Pancreas (tissue), 10 donors: Measurements from ENCODE around the gene FN1. TPM values are rescaled to one million over a fixed set of nuclear protein-coding genes. Genes with fewer than 3 reads are reported as not detected.

Source experiments
- ATAC-seq, 4 donors: fragments of 200-7000 bp; cut with Tn5 transposase; one replicate each; pipeline versions ENCODE4 v1.8.0 to v1.9.1; 2020; ENCODE audit warnings: mild to moderate bottlenecking in 4 of 4, moderate library complexity in 4 of 4
- DNase-seq, 6 donors: peaks; one replicate each; pipeline ENCODE4 v3.0.0-alpha.2; 2020
- FAIRE-seq: peaks from 2 replicates; lab custom pipeline; 2012; peaks lifted over from hg19 to GRCh38; lab: Jason Lieb, UNC
- H3K27ac ChIP-seq, 4 donors: fragments of 200-600 bp; sonication (generic); 1 replicate in 3 of 4; 2 replicates in 1 of 4; pipeline versions ENCODE4 v1.5.0 to v1.8.0; 2020
- H3K27me3 ChIP-seq, 4 donors: fragments of 200-600 bp; one replicate each; pipeline ENCODE4 v1.8.0; 2021
- H3K36me3 ChIP-seq, 3 donors: fragments of 200-600 bp; sonication (generic) in 1 of 3; one replicate each; pipeline versions ENCODE4 v1.5.0 to v1.8.0; 2020 to 2021
- H3K4me1 ChIP-seq, 3 donors: fragments of 200-600 bp; one replicate each; pipeline ENCODE4 v1.8.0; 2021
- H3K4me3 ChIP-seq, 4 donors: fragments of 200-600 bp; sonication (generic) in 2 of 4; one replicate each; pipeline versions ENCODE4 v1.5.0 to v1.8.0; 2020 to 2021
- H3K9me3 ChIP-seq, 4 donors: fragments of 200-600 bp; one replicate each; pipeline ENCODE4 v1.8.0; 2021
- WGBS, 2 donors: extraction: QIAGEN DNeasy Blood & Tissue Kit; methylation state at CpG; one replicate each; pipeline ENCODE4 v1.1.7; 2013; 5-methylcytosine and 5-hydroxymethylcytosine counted together
- intact Hi-C, 3 donors: fragments of 100-400 bp; cut with DNase I; formaldehyde crosslinking; loops; one replicate each; pipeline versions ENCODE4 v1.11.1 to v1.14.2; 2022
- polyA plus RNA-seq, 2 donors: library from polyadenylated mRNA; stranded (reverse); fragments of 200-250 nt; gene quantifications; one replicate each; pipeline ENCODE4 v1.2.3, GENCODE V29; 2013
- total RNA-seq, 6 donors: library from RNA; stranded (reverse); fragmentation: NEBNext Ultra II Directional in 4 of 6; extraction: Animal tissue kit (Norgen Biotek cat#: 25700) in 4 of 6; gene quantifications; one replicate each; pipeline versions ENCODE4 v1.2.1 to v1.2.4, GENCODE V29; 2021 to 2023
- TF ChIP-seq, protein P1 (sequence below), 4 donors: fragments of 200-600 bp; sonication (generic) in 3 of 4; IDR thresholded peaks; one replicate each; pipeline versions ENCODE4 v1.5.0 to v1.8.0; 2021; ENCODE audit warnings: antibody characterized with exemption in 4 of 4
- donor health status: healthy with polysubstance abuse.
- donor health status: DM: no; HTN: no; CAD: no; lungs with moderate emphysema.
- donor health status: DM: no; HTN: no; CAD: no.
- donor health status: control.
- donor health status: control.
- donor health status: Bipolar disorder and iron deficiency.
- donor health status: DM: yes; HTN: yes; CAD: no.
- donor health status: DM: no; HTN: no; CAD: no.
- donor health status: DM: no; HTN: no; CAD: no.
- donor health status: DM: yes; HTN: yes; CAD: no.

FN1 gene
- total and polyA plus RNA-seq, 8 donors: 8.9 to 432 (median 18.6) TPM

DNA sequence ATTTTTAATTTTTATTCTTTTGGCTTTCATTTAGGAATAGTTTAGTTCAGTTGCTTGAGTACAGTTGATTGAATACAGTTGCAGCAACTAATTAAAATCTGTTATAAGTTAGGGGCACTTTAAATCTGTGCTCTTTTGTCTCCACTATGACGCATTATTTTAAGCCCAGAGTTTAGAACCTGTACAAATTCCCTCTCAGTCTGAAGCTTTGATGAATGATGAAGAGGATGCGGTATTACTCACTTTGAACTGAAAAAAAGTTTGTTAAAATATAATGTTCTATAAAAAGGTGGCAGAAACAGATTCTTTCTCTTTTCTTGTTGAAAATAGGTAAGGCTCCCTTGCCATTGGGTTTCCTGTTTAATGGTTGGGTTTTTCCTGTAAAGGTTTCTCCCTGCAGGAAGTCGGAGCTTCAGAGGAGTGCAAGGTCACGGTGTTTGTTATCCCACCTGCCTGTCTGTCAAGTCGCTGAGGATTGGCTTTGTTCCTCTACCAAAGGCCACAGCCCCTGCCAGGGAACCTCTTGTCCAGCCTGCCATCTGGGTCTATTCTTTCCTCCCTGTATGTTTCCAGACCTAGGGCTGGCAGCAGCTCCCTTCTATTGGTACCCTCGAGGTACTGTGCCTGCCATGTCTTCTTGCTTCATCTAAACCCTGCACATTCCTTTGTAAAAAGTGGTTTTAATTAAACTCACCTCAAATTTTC is 43.8 kb upstream of the FN1 start:
- DNase-seq (peak in 1 of 6 donors; percentile 24), ATAC-seq (peak in 3 of 4 donors; percentile 68 to 84 (median 76)), FAIRE-seq (no peak)
- Histone ChIP-seq H3K36me3 (no peaks in the 10 kb centered on the region), H3K9me3 (no peaks in the 10 kb centered on the region), H3K4me3 (no peak overlapping the region), H3K4me1 (peaks cover 0 to 3% (median 0%) of the 10 kb centered on the region in 3 donors), H3K27me3 (no peaks in the 10 kb centered on the region), H3K27ac (no peak overlapping the region)
- 37 to 46% methylated on average over 6 of the region's 6 CpGs for WGBS, 2 donors
- intact Hi-C loops: no loop called here
- TF ChIP-seq, protein P1, sequence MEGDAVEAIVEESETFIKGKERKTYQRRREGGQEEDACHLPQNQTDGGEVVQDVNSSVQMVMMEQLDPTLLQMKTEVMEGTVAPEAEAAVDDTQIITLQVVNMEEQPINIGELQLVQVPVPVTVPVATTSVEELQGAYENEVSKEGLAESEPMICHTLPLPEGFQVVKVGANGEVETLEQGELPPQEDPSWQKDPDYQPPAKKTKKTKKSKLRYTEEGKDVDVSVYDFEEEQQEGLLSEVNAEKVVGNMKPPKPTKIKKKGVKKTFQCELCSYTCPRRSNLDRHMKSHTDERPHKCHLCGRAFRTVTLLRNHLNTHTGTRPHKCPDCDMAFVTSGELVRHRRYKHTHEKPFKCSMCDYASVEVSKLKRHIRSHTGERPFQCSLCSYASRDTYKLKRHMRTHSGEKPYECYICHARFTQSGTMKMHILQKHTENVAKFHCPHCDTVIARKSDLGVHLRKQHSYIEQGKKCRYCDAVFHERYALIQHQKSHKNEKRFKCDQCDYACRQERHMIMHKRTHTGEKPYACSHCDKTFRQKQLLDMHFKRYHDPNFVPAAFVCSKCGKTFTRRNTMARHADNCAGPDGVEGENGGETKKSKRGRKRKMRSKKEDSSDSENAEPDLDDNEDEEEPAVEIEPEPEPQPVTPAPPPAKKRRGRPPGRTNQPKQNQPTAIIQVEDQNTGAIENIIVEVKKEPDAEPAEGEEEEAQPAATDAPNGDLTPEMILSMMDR (IDR thresholded peaks at IDR 0.05): no peak

DNA sequence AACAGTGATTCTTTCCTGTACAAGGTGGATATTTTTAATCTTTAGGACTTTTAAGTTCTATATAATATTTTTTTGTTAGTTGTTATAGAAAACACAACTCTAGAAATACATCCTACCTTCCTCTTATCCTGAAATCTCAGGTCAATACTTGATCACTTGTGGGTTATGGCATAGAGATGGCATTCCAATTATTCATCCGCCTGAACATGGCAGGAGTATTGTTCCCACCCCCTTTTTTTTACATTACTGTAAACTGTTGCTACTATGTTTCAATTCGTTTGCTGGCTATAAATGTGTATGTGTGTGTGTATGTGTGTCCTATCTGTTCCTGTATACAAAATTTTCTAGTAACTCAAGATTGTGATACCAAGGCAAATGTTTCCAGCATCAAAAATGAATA is 43.3 kb upstream of the FN1 start:
- no peak for ATAC-seq
- H3K27me3 ChIP-seq: no peaks in the 10 kb centered on the region
- TF ChIP-seq, protein P1 (IDR thresholded peaks at IDR 0.05): no peak
- 75 to 83% methylated on average over 2 of the region's 2 CpGs for WGBS, 2 donors
- FAIRE-seq: no peak
- H3K4me1 ChIP-seq: peaks cover 0 to 3% (median 0%) of the 10 kb centered on the region in 3 donors
- H3K27ac ChIP-seq: no peak overlapping the region
- no peaks in the 10 kb centered on the region for H3K36me3 ChIP-seq
- no peaks in the 10 kb centered on the region for H3K9me3 ChIP-seq
- DNase-seq: no peak
- H3K4me3 ChIP-seq: no peak overlapping the region
- intact Hi-C loops: no loop called here

DNA sequence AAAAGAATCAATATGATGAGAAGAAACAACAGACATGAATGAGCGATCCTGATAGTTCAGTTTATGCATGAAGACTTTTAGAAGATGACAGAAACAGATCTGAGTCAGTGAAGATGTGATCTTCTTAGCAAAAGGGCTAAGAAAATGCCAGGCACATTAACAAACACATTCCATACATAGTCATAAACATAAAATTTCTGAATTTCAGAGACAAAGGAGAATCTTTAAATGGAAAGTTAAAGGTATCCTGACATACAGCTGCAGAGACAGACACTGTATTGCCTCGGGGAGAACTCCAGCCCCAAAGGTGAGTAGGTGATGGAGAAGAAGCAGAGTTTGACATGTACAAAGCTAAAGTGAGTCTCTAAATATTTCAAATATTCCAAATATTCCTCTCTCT is 40.6 kb upstream of the FN1 start:
- TF ChIP-seq, protein P1 (IDR thresholded peaks at IDR 0.05): no peak
- intact Hi-C loops: no loop called here
- Histone ChIP-seq H3K27ac (no peak overlapping the region), H3K9me3 (no peaks in the 10 kb centered on the region), H3K4me3 (no peak overlapping the region), H3K27me3 (no peaks in the 10 kb centered on the region), H3K36me3 (no peaks in the 10 kb centered on the region), H3K4me1 (peaks cover 0 to 3% (median 0%) of the 10 kb centered on the region in 3 donors)
- WGBS, 2 donors: 58 to 61% methylated on average over 2 of the region's 2 CpGs
- no peak for DNase-seq
- FAIRE-seq: no peak
- ATAC-seq: no peak

DNA sequence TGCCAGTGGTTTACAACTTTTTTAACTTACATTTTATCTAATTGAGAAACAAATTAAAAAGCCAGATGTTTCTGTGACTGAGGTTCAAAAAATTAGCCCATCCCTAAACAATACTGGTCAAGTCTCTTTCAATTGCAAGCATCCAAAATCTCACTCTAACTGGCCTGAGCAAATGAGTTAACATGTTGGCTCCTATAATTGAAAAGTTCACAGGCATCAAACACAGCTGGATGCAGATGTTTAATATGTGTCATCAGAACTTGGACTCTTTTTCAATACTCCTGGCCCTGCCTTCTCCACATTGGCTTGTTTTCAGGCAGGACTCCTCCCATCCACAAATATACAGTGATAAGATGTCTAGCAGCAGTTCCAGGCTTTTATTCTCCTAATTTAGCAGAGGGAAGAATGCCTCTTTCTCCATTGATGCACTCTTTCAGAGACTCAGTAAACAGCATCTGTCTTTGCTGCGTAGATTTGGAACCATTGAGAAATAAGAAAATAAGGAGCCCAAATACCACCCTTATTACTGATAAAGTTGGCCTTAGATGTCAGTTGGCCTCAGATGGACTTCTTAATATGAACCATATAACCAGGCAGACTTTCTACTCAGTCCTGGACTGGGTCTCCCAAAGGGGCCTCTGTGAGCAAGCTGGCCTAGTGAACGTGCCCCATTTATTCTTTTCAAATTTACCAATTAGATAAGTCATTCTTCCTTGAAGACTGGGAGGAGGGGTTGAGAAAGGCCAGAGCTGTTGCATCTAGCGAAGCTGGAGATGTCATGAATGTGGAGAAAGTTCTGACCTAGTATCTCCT is 30.4 kb upstream of the FN1 start:
- WGBS, 2 donors: 75 to 81% methylated on average over 3 of the region's 3 CpGs
- no peak overlapping the region for H3K27ac ChIP-seq
- no peak for FAIRE-seq
- DNase-seq: no peak
- H3K9me3 ChIP-seq: no peaks in the 10 kb centered on the region
- H3K27me3 ChIP-seq: no peaks in the 10 kb centered on the region
- no peak overlapping the region for H3K4me3 ChIP-seq
- no peaks in the 10 kb centered on the region for H3K36me3 ChIP-seq
- ATAC-seq: no peak
- intact Hi-C loops: no loop called here
- H3K4me1 ChIP-seq: no peaks in the 10 kb centered on the region
- TF ChIP-seq, protein P1 (IDR thresholded peaks at IDR 0.05): no peak
